ENCODE results near the gene TEX19. TPM values are rescaled to one million over a fixed set of nuclear protein-coding genes. Genes with fewer than 3 reads are reported as not detected.

Gene TEX19, protein sequence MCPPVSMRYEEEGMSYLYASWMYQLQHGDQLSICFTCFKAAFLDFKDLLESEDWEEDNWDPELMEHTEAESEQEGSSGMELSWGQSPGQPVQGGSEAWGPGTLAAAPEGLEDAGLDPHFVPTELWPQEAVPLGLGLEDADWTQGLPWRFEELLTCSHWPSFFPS
- 2.0 TPM in 1 of 2 replicates, not detected in the other for total RNA-seq

DNA sequence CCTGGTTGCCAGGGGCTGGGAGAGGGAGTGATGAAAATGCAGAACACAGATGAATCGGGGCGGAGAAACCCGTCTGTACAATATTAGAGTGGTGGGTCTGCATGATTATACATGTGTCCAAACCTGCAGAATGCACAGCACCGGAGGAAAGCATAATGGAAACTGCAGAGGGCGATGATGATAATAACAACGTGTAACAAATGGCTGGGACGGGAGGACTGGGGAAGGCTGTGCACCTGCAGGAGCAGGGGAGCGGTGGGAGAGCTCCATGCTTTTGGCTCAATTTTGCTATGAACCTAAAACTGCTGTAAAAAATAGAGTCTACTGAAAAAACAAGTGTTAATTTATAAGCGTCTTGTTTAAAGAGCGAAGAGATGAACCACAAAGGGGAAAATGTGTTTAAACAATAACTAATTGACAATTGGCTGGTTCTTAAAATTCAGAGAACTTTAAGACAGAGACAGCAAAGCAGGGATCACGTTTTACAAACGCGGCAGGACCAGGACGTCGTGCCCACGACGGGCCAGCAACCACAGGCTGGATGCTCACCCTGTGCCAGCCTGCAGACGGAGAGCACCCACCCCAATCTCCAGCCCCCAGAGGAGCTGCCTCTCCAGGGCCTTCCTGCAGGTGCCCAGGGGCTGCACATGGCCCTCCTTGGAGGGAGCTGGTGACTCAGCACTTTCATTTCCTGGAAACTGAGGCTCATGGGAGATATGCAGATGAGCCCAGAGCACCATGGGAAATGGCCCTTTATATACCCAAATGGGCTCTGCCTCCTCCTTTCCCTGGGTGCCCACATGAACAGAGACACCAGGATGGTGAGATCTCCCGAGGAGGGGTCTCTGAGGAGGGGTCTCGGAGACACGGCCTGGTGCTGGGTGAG is at the start of gene TEX19:
TEX19 (plus strand) TSS at position 783 of the 886 bp plus-strand sequence. CDS start 2,904 bp downstream, outside the sequence.

DNA sequence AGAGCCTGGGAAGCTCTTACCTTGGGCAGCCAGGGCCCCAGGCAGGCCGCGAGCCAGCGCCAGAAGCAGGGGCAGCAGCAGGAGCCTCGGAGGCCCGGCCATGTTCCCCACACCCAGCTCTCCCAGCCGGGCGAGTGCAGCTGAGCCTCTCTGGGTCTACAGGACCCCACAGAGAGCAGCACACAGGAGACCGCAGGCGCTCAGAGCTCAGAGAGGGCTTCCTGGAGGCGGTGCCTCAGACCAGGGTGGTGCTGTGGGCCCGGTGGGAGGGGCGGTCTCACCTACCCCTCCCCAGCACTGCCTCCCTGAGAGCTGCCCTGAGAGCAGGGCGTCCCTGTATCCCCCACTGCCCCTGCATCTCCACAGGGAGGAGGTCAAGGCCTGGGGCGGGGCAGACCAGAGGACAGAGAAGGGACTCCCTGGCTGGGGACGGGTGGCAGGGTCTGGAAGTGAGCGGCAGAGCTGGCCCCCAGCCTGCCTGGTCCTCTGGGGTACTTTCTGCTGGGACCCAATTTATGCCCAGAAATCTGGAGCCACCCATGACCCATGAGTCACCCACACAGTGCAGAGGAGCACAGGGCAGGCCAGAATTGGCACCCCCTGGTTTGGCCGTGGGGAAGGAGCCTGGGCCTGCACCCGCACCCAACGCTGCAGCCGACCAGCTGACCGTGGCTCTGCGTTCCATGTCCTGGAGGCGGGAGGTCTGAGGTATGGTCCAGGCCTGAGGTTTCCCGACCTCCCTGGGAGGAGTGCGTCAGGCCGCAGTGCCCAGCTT is 41.5 kb upstream of the TEX19 start, which contains the start of gene CD7:
CD7 (minus strand) TSS at position 215 of the 775 bp plus-strand sequence; CDS start at position 102, 113 bp downstream.

DNA sequence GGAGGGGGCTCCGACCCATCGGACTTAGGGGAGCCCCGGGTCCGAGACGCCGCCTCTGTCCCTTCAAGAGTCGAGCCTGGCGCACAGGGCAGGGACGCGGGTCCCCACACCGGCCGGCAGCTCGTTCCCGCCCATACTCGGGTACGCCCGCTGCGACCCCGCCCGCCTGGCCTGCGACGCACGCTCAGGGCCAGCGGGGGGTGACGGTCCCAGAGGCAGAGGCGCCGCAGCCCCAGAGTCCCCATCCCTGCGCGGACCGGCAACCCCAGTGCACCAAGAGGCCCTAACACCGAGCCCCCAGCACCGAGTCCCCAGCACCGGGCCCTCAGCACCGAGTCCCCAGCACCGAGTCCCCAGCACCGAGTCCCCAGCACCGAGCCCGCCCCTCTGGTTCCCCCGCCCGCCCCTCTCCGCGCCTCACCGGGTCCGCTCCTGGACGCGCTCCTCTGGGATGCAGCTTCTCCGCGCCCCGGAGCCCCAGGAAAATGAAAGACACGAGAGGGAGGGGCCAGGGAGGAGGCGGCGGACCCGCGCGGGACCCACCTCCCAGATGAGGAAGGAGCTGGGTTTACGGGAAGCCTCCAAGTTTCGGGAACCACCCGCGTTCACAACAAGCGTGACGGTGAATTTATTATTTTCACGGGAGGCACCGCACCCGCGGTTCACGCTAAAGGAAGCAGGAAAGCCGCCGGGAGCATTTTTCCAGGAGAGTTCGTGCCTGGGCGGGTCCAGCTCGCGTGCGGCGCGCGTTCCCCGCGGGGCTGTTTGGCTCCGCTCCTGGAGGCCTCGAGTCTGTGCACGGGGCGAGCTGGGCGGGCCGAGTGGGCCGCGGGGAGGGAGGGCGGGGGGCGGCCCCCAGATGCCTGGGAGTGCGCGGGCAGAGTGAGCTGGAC is 25.5 kb upstream of the TEX19 start, which contains the start of gene SECTM1:
SECTM1 (minus strand) TSS at position 488 of the 893 bp plus-strand sequence. CDS start 6,526 bp downstream, outside the sequence.

DNA sequence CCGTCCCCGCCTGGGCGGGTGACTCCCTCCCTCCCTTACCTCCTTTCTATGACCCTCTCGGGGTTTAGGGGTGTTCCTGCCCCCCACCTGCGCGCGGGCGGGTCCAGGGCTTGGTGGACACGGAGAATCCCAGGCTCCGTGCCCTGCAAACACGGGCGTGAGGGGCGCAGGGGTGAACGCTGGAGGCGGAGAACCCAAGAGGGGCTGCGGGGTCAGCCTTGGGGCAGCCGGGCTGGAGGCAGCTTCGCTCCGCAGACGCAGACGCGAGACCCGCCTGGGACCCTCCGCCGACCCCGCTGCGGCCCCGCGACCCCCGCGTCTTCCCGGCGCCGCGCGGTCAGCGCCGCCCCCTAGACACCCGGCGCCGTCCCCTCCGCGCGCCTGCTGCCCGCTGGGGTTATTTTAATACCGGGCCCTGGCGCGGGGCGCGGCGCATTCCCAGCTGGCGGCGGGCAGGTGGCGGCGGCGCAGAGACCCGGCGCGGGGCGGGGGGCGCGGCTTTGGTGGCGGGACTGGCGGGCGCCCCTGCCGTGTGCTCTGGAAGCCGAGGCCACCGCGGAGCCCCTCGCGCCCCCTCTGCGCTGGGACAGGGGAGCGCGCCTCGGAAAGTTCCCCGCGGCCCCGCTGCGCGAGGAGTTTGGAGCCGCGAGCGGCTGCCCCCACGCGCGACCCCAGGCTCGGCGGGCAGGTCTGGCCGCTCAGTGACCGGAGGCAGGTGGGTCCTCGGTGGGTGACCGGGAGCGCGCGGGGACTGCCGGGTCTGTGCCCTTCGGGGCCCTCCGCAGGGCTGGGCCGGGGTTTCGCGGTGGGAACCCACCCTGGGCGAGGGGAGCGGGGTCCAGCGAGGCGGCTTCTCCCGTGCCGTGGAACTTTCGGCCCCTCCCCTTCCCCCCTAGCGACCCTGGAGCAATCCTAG is 12.5 kb downstream of the TEX19 start, which contains the start of gene UTS2R:
UTS2R (plus strand) TSS at position 433 of the 916 bp plus-strand sequence. CDS start 2,560 bp downstream, outside the sequence.

Other genes starting within 250 kb of the TEX19 start
- 6.9 and 7.6 TPM in 2 replicates for gene CCDC57, start 146.4 kb upstream of the TEX19 start, total RNA-seq
- 379 and 439 TPM in 2 replicates for gene SLC16A3, start 130.2 kb upstream of the TEX19 start, total RNA-seq
- 61.3 and 74.7 TPM in 2 replicates for gene CSNK1D, start 85.5 kb upstream of the TEX19 start, total RNA-seq
- 0.53 TPM in 1 of 2 replicates, not detected in the other for gene CD7, start 41.6 kb upstream of the TEX19 start, total RNA-seq
- 6.3 and 12.2 TPM in 2 replicates for gene SECTM1, start 25.5 kb upstream of the TEX19 start, total RNA-seq
- not detected in 2 replicates for gene UTS2R, start 12.5 kb downstream of the TEX19 start, total RNA-seq
- 3.0 and 11.5 TPM in 2 replicates for gene HEXD, start 59.1 kb downstream of the TEX19 start, total RNA-seq
- gene OGFOD3, start 59.3 kb downstream of the TEX19 start, total RNA-seq = 26.8 and 34.7 TPM in 2 replicates
- gene CYBC1, start 91.5 kb downstream of the TEX19 start, total RNA-seq = 123 and 130 TPM in 2 replicates
- 25.4 and 50.3 TPM in 2 replicates for gene NARF, start 99.5 kb downstream of the TEX19 start, total RNA-seq
- 25.7 and 30.1 TPM in 2 replicates for gene FOXK2, start 160.5 kb downstream of the TEX19 start, total RNA-seq